Measurements from ENCODE around the gene ATP6V0C. TPM values are rescaled to one million over a fixed set of nuclear protein-coding genes. Genes with fewer than 3 reads are reported as not detected.

The ATP6V0C gene
- total and polyA plus RNA-seq, 2 of the 8 experiments (the other 6 are each of a cell fraction or from before 2014, with no cell fraction given): 125 to 176 TPM

- H3K27me3 ChIP-seq (replicated peaks in 1 of 4; ENCODE audit: control insufficient read depth in 3 of 4, extremely low read depth in 1 of 4, insufficient read depth in 3 of 4, low read length in 3 of 4): peaks cover 24 to 72% (median 58%) of the 10 kb centered on the region in 4 experiments
- peaks cover 31% of the 10 kb centered on the region; the same call in 1 of the 2 replicates for H3K23me2 ChIP-seq (ENCODE audit: low read depth, low read length)
- H3K27ac ChIP-seq (ENCODE audit: low read depth, low read length): no peak overlapping the region
- no peak overlapping the region for H3K9ac ChIP-seq (replicated peaks in 1 of 4; ENCODE audit: extremely low read depth in 1 of 4, low read depth in 3 of 4, low read length in 3 of 4)
- no peak overlapping the region for H2BK120ac ChIP-seq (replicated peaks; ENCODE audit: low read depth, low read length)
- ChIA-PET CTCF (ENCODE audit: partially characterized antibody) (interaction anchor here (0.7 to 4.0 kb wide), 4 partner anchors 11 to 35 kb away, joined by 3 to 15 read pairs (median 5); partner anchors contain the start of gene TEDC2), POLR2A (ENCODE audit: partially characterized antibody) (interaction anchor here (0.9 to 3.5 kb wide), 5 partner anchors 12 to 317 kb away, joined by 3 to 20 read pairs (median 6); partner anchors contain the start of genes AMDHD2, TEDC2 and TRAF7)
- peak in 1 of 2 experiments; percentile 65 for DNase-seq (ENCODE audit: low read depth in 1 of 2, low spot score in 2 of 2)
- peak overlapping the region; percentile 74 for H4K91ac ChIP-seq (replicated peaks; ENCODE audit: insufficient read length, low read length)
- FAIRE-seq: no peak
- H2AFZ ChIP-seq (ENCODE audit: low read length): no peak overlapping the region
- H2BK5ac ChIP-seq (ENCODE audit: low read depth, low read length): no peak overlapping the region
- H3K4me3 ChIP-seq (ENCODE audit: extremely low read depth in 1 of 4, insufficient read depth in 2 of 4, low read depth in 3 of 4, low read length in 4 of 4): peak overlapping the region; percentile 23 to 56 (median 28)
- 0 out of 2 replicates have a peak overlapping the region, but pooled peaks have one; percentile 3 for H2BK20ac ChIP-seq (ENCODE audit: low read length)
- H2BK12ac ChIP-seq (ENCODE audit: low read depth, low read length): peak overlapping the region; percentile 53; the same call in 1 of the 2 replicates
- peak overlapping the region; percentile 53 to 75 for H3K4me2 ChIP-seq (ENCODE audit: insufficient read depth in 1 of 2, low read depth in 2 of 2, low read length in 2 of 2)
- H2BK15ac ChIP-seq (ENCODE audit: low read length): peak overlapping the region; percentile 48; the same call in 1 of the 2 replicates
- peak overlapping the region; percentile 6; the same call in 1 of the 2 replicates for H3K18ac ChIP-seq (ENCODE audit: extremely low read depth, low read length)
- peak overlapping the region; percentile 69 for H3K4ac ChIP-seq (replicated peaks; ENCODE audit: insufficient read length, low read depth, low read length)
- peaks cover 0 to 46% (median 31%) of the 10 kb centered on the region in 4 experiments; a peak in 6 of 7 replicates for H3K4me1 ChIP-seq (replicated peaks in 1 of 4; ENCODE audit: control insufficient read depth in 3 of 4, insufficient read depth in 4 of 4, low read length in 3 of 4)
- peak overlapping the region; percentile 16; the same call in 1 of the 2 replicates for H4K8ac ChIP-seq (ENCODE audit: extremely low read depth, insufficient read depth, low read length)
- peaks cover 5% of the 10 kb centered on the region; the same call in 1 of the 2 replicates for H3K79me1 ChIP-seq (ENCODE audit: low read depth, low read length)
- 0 out of 4 replicates have a peak, but pooled peaks cover 0 to 2% of the 10 kb centered on the region in 2 experiments for H3K79me2 ChIP-seq (ENCODE audit: control insufficient read depth in 1 of 2, insufficient read depth in 2 of 2, low read length in 2 of 2)
- no peak overlapping the region for H3K14ac ChIP-seq (ENCODE audit: insufficient read length)
- H2AK5ac ChIP-seq (ENCODE audit: low read depth, low read length): no peak overlapping the region
- H3K9me3 ChIP-seq (ENCODE audit: insufficient read depth in 2 of 2, low read depth in 1 of 2, low read length in 1 of 2): no peaks in the 10 kb centered on the region
- no peaks in the 10 kb centered on the region for H3K36me3 ChIP-seq (ENCODE audit: control insufficient read depth in 2 of 4, insufficient read depth in 4 of 4, low read length in 3 of 4)
- no peak overlapping the region for H4K5ac ChIP-seq (ENCODE audit: insufficient read length, low read depth, low read length)
- WGBS, 2 experiments (ENCODE audit: extremely low coverage in 1 of 2, insufficient coverage in 1 of 2, insufficient read length in 1 of 2, insufficient replicate concordance in 2 of 2, low coverage in 1 of 2, low lambda C conversion rate in 2 of 2, missing lambda C conversion rate in 1 of 2): 42% methylated on average over 60 of the region's 61 CpGs; no CpG with 5 or more reads in 1 of the 2 experiments
- H3K56ac ChIP-seq (replicated peaks; ENCODE audit: insufficient read length, low read depth, low read length): no peak overlapping the region
- no peak overlapping the region for H3K23ac ChIP-seq (ENCODE audit: insufficient read length)
- peaks cover 2 to 17% of the 10 kb centered on the region in 2 experiments for H4K20me1 ChIP-seq (replicated peaks in 1 of 2; ENCODE audit: control insufficient read depth in 1 of 2, insufficient read depth in 2 of 2, low read length in 2 of 2)
- TF ChIP-seq CBX5 (IDR thresholded peaks at IDR 0.05; ENCODE audit: low read depth, low read length): no peak
- TF ChIP-seq NANOG (IDR thresholded peaks at IDR 0.05; ENCODE audit: insufficient read depth, low read depth, low read length, poor library complexity, severe bottlenecking): no peak
- TF ChIP-seq ZNF274 (IDR thresholded peaks at IDR 0.05; ENCODE audit: borderline replicate concordance, extremely low read depth, low read length): no peak
- TF ChIP-seq BACH1 (IDR thresholded peaks at IDR 0.05; ENCODE audit: low read length): no peak
- TF ChIP-seq RNF2 (IDR thresholded peaks at IDR 0.05; ENCODE audit: borderline replicate concordance, low read depth, low read length, missing control alignments, poor library complexity, severe bottlenecking): peak; percentile 44
- TF ChIP-seq JUN (IDR thresholded peaks at IDR 0.05; ENCODE audit: low read depth, low read length): no peak
- TF ChIP-seq SUZ12 (IDR thresholded peaks at IDR 0.05; ENCODE audit: low read length): peak; percentile 30
- no peak for TF ChIP-seq CHD2 (IDR thresholded peaks at IDR 0.05; ENCODE audit: low read length)
- no peak for TF ChIP-seq GTF2F1 (IDR thresholded peaks at IDR 0.05; ENCODE audit: borderline replicate concordance, low read depth, low read length)
- TF ChIP-seq, protein P1, sequence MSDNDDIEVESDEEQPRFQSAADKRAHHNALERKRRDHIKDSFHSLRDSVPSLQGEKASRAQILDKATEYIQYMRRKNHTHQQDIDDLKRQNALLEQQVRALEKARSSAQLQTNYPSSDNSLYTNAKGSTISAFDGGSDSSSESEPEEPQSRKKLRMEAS (IDR thresholded peaks at IDR 0.05): peak; percentile 96
These were observed 41.9 kb upstream of the ATP6V0C start for GRCh38 chr16:2471653-2472487.

All from H1 (cell line).